Measurements from ENCODE around the gene CCDC117. TPM values are rescaled to one million over a fixed set of nuclear protein-coding genes. Genes with fewer than 3 reads are reported as not detected.

Gene CCDC117
- total RNA-seq, 1 experiment from 2014 or later: 40.0 TPM

DNA sequence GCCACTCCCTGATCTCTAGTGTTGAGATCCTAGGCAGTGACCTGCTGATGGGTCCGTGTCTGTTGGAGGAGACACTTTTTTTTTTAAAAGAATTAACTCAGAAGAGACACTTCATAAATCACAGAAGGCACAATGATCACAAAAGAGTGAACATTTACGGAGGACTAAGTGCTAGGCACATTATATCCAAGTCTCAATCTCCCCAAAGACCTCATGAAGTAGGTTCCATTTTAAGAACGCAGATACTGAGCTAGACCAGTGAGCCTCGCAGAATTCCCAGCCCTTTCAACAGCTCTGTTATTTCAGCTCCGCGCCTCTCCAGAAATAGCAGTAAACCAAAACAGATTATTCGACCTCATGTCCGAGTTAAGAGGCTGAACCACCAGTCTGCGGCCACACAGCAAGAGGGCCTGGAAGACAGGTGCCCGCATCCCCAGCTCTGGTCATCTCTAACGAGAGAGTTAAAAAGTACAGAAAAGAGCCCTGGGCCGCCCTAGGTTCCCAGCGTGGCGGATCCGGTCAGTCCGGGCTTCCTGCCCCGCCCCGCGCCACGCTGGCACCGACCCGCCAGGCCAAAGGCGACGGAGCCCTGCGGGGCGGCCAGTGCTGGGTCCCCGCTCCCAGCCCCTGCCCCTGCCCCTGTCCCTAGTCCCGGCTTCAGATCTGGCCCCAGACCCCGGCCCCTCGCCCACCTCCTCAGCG lies 27.3 kb downstream of the CCDC117 start:
- Histone ChIP-seq H2AFZ (ENCODE audit: low read length) (no peak overlapping the region), H4K20me1 (ENCODE audit: control insufficient read depth, insufficient read depth, insufficient read length) (no peaks in the 10 kb centered on the region), H3K79me1 (ENCODE audit: insufficient read depth, low read depth, low read length, poor library complexity, severe bottlenecking) (no peaks in the 10 kb centered on the region), H2AK5ac (ENCODE audit: insufficient read length, low read length) (no peak overlapping the region), H4K5ac (ENCODE audit: insufficient read length, low read depth, low read length) (peak overlapping the region; percentile 88), H3K14ac (ENCODE audit: insufficient read depth, low read length) (peak overlapping the region; percentile 98), H3K4me2 (ENCODE audit: insufficient read depth, insufficient read length, low read length) (peak overlapping the region; percentile 97), H3K56ac (ENCODE audit: insufficient read length, low read depth, low read length) (peak overlapping the region; percentile 65), H3K27ac (ENCODE audit: insufficient read length, low read depth, low read length) (peak overlapping the region; percentile 58), H3K79me2 (ENCODE audit: insufficient read depth, low read length) (peaks cover 7% of the 10 kb centered on the region; the same call in 1 of the 2 replicates), H2BK15ac (ENCODE audit: low read depth, low read length) (no peak overlapping the region), H3K9me3 (ENCODE audit: control insufficient read depth, low read depth, low read length) (no peaks in the 10 kb centered on the region), H3K18ac (ENCODE audit: insufficient read length, low read depth, low read length) (peak overlapping the region; percentile 94), H4K8ac (replicated peaks; ENCODE audit: insufficient read length, low read depth, low read length) (peak overlapping the region; percentile 13), H3K4me1 (ENCODE audit: insufficient read depth, low read length) (no peaks in the 10 kb centered on the region; the same call in 1 of the 2 replicates), H3K23ac (ENCODE audit: insufficient read length, low read depth, low read length) (peak overlapping the region; percentile 9), H2BK12ac (ENCODE audit: insufficient read length, low read depth, low read length) (peak overlapping the region; percentile 17), H3K27me3 (ENCODE audit: insufficient read depth, low read length) (no peaks in the 10 kb centered on the region), H2BK5ac (ENCODE audit: insufficient read length, low read length) (peak overlapping the region; percentile 55), H3K4ac (ENCODE audit: low read depth, low read length) (peak overlapping the region; percentile 76; the same call in 1 of the 2 replicates), H3K9ac (ENCODE audit: extremely low read depth, insufficient read length, low read length) (peak overlapping the region; percentile 99), H2BK20ac (ENCODE audit: low read depth, low read length, poor library complexity, severe bottlenecking) (no peak overlapping the region), H2BK120ac (ENCODE audit: low read depth, low read length, poor library complexity, severe bottlenecking) (no peak overlapping the region), H3K23me2 (ENCODE audit: insufficient read length, low read depth, low read length, poor library complexity, severe bottlenecking) (peaks cover 15% of the 10 kb centered on the region), H3T11ph (ENCODE audit: low read length) (no peak overlapping the region), H4K91ac (ENCODE audit: insufficient read length, low read depth, low read length) (peak overlapping the region; percentile 44)
- Mint-ChIP-seq H3K27ac (peak overlapping the region; percentile 87 to 98 (median 94)), H3K4me3 (peak overlapping the region; percentile 87 to 94), H3K36me3 (ENCODE audit: insufficient read depth in 1 of 3, low read depth in 3 of 3) (peaks cover 36 to 47% (median 45%) of the 10 kb centered on the region in 3 experiments), H3K9me3 (no peaks in the 10 kb centered on the region; a peak in 1 of 5 replicates), H3K27me3 (ENCODE audit: low read depth) (no peaks in the 10 kb centered on the region), H3K4me1 (peaks cover 16 to 28% of the 10 kb centered on the region in 2 experiments)
- DNase-seq: peak; percentile 46
- TF ChIP-seq, protein P1, sequence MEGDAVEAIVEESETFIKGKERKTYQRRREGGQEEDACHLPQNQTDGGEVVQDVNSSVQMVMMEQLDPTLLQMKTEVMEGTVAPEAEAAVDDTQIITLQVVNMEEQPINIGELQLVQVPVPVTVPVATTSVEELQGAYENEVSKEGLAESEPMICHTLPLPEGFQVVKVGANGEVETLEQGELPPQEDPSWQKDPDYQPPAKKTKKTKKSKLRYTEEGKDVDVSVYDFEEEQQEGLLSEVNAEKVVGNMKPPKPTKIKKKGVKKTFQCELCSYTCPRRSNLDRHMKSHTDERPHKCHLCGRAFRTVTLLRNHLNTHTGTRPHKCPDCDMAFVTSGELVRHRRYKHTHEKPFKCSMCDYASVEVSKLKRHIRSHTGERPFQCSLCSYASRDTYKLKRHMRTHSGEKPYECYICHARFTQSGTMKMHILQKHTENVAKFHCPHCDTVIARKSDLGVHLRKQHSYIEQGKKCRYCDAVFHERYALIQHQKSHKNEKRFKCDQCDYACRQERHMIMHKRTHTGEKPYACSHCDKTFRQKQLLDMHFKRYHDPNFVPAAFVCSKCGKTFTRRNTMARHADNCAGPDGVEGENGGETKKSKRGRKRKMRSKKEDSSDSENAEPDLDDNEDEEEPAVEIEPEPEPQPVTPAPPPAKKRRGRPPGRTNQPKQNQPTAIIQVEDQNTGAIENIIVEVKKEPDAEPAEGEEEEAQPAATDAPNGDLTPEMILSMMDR (conservative IDR thresholded peaks at IDR 0.05): no peak
- no CpG with 5 or more reads among the region's 31 CpGs for WGBS (ENCODE audit: extremely low coverage, insufficient read length, low lambda C conversion rate)

Measured in H9 (cell line).